DMS53 (cell line): ENCODE data around the gene PIGN.

Source experiments
- DNase-seq: peaks from one replicate; lab custom pipeline; 2025; lab: John Stamatoyannopoulos, UW

The PIGN gene

GRCh38 chr18:62177271-62177670 lies 9.6 kb downstream of the PIGN start:
- DNase-seq: no peak

- no peak for DNase-seq
Measured at GRCh38 chr18:62175521-62175920, 11.3 kb downstream of the PIGN start.

- DNase-seq: no peak
Measured at GRCh38 chr18:62172298-62172697, 14.6 kb downstream of the PIGN start.

GRCh38 chr18:62170857-62171256 lies 16.0 kb downstream of the PIGN start:
- DNase-seq: no peak

DNA sequence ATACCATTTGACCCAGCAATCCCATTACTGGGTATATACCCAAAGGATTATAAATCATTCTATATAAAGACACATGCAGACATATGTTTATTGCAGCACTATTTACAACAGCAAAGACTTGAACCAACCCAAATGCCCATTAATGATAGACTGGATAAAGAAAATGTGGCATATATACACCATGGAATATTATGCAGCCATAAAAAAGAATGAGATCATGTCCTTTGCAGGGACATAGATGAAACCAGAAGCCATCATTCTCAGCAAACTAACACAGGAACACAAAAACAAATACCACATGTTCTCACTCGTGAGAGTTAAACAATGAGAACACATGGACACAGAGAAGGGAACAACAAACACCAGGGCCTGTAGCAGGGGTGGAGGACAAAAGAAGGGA lies 20.3 kb downstream of the PIGN start:
- peak; percentile 17 for DNase-seq

DNA sequence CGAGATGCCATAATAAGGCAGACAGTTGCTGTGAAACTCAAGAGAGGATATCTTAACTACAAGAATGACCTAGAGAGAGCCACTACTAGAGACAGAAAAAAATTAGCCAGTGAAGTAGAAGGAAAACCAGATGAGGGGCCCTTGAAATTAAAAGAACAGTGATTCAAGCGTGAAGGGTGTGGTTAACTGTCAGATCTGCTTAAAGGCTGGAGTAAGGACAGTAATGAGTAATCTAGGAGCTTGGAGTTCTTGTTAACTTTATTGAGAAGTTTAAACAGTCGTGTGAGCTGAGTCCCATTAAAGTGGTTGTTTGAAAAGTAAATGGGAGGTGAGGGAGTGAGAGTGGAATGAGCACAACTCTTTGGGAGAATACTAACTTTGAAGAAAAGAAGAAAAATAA lies 21.3 kb downstream of the PIGN start:
- DNase-seq: no peak

GRCh38 chr18:62164855-62165487 lies 21.9 kb downstream of the PIGN start:
- peak; percentile 33 for DNase-seq

DNA sequence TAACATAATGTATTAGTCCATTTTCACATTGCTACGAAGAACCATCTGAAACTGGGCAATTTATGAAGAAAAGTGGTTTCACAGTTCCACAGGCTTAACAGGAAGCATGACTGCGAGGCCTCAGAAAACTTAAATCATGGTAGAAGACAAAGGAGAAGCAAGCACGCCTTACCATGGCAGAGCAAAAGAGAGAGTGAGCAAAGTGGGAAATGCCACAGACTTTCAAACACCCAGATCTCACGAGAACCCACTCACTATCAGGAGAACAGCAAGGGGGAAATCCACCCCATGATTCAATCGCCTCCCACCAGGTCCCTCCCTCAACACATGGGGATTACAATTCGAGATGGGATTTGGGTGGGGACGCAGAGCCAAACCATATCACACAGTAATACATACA lies 22.5 kb downstream of the PIGN start:
- peak; percentile 72 for DNase-seq

- no peak for DNase-seq
Measured at GRCh38 chr18:62157843-62158242, 29.0 kb downstream of the PIGN start.

DNA sequence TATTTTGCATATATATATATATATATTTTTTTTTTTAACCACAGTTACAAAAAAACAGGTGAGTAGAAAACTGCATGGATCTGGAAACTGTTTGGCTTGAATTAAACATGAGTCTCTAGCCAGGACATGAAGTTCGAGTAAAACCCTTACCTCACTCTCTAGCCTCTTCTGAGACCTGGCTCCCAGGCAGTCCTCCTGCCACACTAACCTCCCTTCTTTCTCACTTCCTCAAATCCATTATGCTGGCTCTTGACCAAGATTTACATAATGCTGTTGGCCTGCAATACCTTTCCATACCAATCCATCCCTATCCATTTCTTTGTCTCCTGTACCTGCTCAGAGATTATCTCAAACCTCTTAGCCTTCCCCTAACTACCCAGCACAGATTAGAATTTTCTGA lies 34.0 kb downstream of the PIGN start:
- DNase-seq: no peak

DNA sequence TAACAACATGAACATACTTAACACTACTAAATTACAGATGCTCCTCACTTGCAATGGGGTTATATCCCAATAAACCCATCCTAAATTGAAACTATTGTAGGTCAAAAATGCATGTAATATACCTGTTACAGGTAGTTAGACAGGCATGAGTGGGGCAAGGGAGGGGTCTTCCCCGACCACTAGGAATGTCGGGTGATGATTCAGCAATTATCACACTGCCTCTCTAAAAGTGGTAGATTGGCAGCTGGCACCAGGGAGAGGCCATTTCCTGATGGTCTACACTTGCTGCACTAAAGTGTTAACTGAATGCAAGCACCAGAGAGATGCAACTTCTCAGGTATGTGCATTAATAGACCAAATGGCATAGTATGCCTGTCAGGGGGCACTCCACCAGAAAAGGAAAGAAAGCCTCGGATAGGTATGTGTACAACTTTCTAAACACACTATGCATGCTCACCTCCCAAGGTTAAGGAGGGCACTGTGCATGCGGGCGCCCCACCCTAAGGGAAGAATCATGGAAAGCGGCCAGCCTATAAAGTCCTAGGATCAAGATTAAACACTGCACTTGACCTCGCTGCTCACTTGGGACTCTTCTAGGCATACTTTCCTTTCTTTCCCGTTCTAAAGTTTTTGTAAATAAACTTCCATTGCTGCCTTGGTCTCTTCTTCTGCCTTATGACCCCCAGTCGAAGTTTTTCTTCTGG lies 35.6 kb downstream of the PIGN start:
- no peak for DNase-seq

GRCh38 chr18:62144338-62144737 lies 42.5 kb downstream of the PIGN start:
- DNase-seq: no peak

DNA sequence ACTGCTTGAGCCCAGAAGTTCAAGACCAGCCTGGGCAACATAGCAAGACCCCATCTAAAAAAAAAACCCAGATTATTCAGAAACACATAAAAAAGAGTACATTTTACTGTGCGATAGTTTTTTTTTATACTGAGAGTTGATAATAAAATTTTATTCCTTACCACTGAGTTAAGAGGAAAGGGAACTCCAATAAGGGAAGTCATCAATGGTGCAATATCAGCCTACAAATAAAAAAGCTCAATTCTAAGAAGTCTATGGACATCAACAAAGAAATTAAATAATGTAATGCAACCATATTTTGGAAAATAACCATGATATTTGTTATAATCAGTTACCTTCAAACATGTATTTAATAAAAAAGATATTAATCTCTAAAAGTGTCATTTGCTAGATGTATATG lies 46.6 kb downstream of the PIGN start:
- no peak for DNase-seq

- DNase-seq: no peak
Measured at GRCh38 chr18:62138461-62139235, 48.2 kb downstream of the PIGN start.

DNA sequence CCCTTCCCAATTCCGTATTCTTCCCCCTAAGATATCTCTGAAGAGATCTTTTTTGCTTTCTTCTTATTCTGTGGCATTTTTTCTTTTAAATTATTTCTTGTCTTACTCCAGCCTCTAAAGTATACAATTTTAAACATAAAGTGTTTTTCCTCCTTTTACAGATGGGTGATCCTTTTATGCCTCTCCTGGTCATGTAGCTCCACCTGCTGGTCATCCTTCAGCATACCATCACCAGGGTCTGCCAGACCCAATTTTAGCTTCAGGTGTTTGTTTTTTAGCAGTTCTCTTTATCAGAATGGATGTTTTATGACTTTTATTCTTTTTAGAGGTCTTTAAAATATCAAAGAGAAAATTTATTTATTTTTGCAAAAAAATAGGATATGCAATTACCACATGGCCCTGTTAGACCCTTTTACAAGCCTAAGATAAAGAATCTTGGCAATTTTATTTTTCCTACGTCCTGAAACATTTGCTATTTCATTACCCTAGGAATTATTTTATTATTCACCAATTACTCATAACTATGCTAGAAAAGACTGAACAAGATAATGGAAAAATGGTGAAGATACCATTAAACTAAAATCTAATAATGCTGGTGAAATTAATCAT lies 55.5 kb downstream of the PIGN start:
- DNase-seq: peak; percentile 87

DNA sequence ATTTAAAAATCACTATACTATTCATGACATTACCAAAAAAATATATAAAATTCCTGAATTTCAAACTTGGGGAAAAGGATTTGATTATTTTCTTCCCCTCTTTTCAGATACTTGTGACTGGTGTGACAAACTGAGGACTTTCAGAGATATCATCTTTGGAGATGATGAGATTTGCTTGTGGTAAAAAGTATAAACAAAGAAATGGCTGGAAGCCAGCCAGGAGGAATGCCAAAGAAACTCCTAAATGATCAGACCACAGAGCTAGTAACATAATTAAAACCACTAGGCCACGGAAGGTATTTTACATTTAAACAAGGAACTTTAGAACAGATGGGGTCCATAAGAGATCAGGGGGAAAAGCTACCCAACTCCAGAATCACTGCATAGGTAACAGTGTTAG lies 58.7 kb downstream of the PIGN start:
- DNase-seq: no peak

GRCh38 chr18:62126737-62127136 lies 60.1 kb downstream of the PIGN start:
- DNase-seq: no peak

DNA sequence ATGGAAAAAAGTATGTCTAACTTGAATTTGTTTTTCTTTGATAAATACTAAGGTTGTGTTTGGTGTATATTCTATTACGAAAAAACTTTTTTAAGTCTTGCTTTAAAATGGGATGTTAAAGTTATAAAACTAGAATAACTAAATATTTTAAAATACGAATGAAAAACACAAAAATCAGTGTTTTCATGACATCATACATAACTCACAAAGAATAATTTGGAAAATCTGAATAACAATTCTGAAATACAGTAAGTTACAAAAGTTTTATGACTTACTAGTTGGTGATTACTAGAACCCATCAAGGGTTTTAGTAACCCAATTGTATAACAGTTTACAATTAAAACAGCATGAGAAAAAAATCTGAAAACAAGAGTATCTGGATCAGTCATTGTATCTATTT lies 61.2 kb downstream of the PIGN start:
- DNase-seq: no peak

- DNase-seq: peak; percentile 64
Measured at GRCh38 chr18:62122330-62122729, 64.5 kb downstream of the PIGN start.

DNA sequence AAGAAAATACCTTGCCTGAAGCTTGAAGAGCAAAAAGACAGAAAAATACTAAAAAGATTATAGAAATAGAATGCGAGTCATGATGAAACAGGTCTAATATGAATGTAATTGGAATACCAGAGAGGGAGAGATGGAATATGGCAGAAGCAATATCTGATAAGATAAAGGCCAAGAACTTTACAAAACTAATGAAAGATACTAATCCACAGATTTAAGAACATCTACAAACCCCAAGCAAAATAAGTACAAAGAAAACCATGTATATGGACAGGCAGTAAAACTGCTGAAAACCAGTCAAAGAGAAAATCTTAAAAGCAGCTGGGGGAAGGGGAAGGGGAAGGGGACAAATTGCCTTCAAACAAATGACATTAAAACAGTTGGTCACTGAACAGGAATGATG lies 67.0 kb downstream of the PIGN start:
- no peak for DNase-seq

- DNase-seq: no peak
Measured at GRCh38 chr18:62118328-62118727, 68.5 kb downstream of the PIGN start.

GRCh38 chr18:62109676-62110075 lies 77.2 kb downstream of the PIGN start:
- DNase-seq: no peak

- no peak for DNase-seq
Measured at GRCh38 chr18:62107881-62108280, 79.0 kb downstream of the PIGN start.
